ENCODE results near the gene FAF2.
"Not testable (repeated sequence)": the region's sequence is repeated elsewhere in the genome, so short reads cannot be mapped to it uniquely, and the experiment has no call there.

The FAF2 gene

GRCh38 chr5:176420086-176420485 is 28.1 kb upstream of the FAF2 start:
- no peak for DNase-seq

- DNase-seq = no peak
These were observed 27.1 kb upstream of the FAF2 start for GRCh38 chr5:176420972-176421544.

- DNase-seq = no peak
These were observed 24.0 kb upstream of the FAF2 start for GRCh38 chr5:176424181-176424580.

- DNase-seq = no peak
These were observed 23.0 kb upstream of the FAF2 start for GRCh38 chr5:176425138-176425537.

GRCh38 chr5:176425791-176426190 is 22.4 kb upstream of the FAF2 start:
- no peak for DNase-seq

- DNase-seq = no peak
These were observed 21.3 kb upstream of the FAF2 start for GRCh38 chr5:176426876-176427275.

GRCh38 chr5:176427971-176428370 is 20.2 kb upstream of the FAF2 start:
- no peak for DNase-seq

GRCh38 chr5:176429972-176430371 is 18.2 kb upstream of the FAF2 start:
- no peak for DNase-seq

GRCh38 chr5:176432707-176433106 is 15.5 kb upstream of the FAF2 start:
- DNase-seq = no peak

- DNase-seq = no peak
These were observed 11.5 kb upstream of the FAF2 start for GRCh38 chr5:176436656-176437055.

- DNase-seq = no peak
These were observed 9.0 kb upstream of the FAF2 start for GRCh38 chr5:176438959-176439757.

GRCh38 chr5:176440927-176441706 is 7.1 kb upstream of the FAF2 start:
- DNase-seq = no peak

- no peak for DNase-seq
These were observed 6.3 kb upstream of the FAF2 start for GRCh38 chr5:176441921-176442323.

- not testable (repeated sequence) for DNase-seq
These were observed 5.3 kb upstream of the FAF2 start for GRCh38 chr5:176442911-176443310.

GRCh38 chr5:176444742-176445141 is 3.4 kb upstream of the FAF2 start:
- DNase-seq = no peak

- no peak for DNase-seq
These were observed 2.0 kb upstream of the FAF2 start for GRCh38 chr5:176446028-176446665.

- no peak for DNase-seq
These were observed 1.1 kb upstream of the FAF2 start for GRCh38 chr5:176446884-176447590.

GRCh38 chr5:176447591-176447977 is 601 bp upstream of the FAF2 start:
- DNase-seq = no peak

GRCh38 chr5:176450077-176450476 is 1.9 kb downstream of the FAF2 start:
- DNase-seq = no peak

- no peak for DNase-seq
These were observed 6.7 kb downstream of the FAF2 start for GRCh38 chr5:176454724-176455394.

- DNase-seq = no peak
These were observed 10.8 kb downstream of the FAF2 start for GRCh38 chr5:176458904-176459561.

GRCh38 chr5:176461349-176461748 is 13.2 kb downstream of the FAF2 start:
- no peak for DNase-seq
